ENCODE data around the gene CHID1.

Gene CHID1

GRCh38 chr11:831961-832528 lies 78.6 kb downstream of the CHID1 start:
- DNase-seq: no peak

GRCh38 chr11:831118-831864 lies 79.3 kb downstream of the CHID1 start:
- peak; percentile 53 for DNase-seq

GRCh38 chr11:830295-831117 lies 80.1 kb downstream of the CHID1 start:
- DNase-seq: peak; percentile 72

GRCh38 chr11:829847-830294 lies 80.7 kb downstream of the CHID1 start:
- no peak for DNase-seq

GRCh38 chr11:829176-829846 lies 81.3 kb downstream of the CHID1 start:
- DNase-seq: no peak

- DNase-seq: no peak
Measured at GRCh38 chr11:828506-829175, 82.0 kb downstream of the CHID1 start.

GRCh38 chr11:827897-828192 lies 82.8 kb downstream of the CHID1 start, which contains the start of gene CRACR2B:
TSS of gene CRACR2B (plus strand) at chr11:827919. CDS start at chr11:828608, 689 bp downstream.
- no peak for DNase-seq

- DNase-seq: no peak
Measured at GRCh38 chr11:827146-827896, 83.3 kb downstream of the CHID1 start.

- DNase-seq: no peak
Measured at GRCh38 chr11:826836-827145, 83.8 kb downstream of the CHID1 start.

GRCh38 chr11:826227-826621 lies 84.4 kb downstream of the CHID1 start:
- no peak for DNase-seq

GRCh38 chr11:825366-826226 lies 85.0 kb downstream of the CHID1 start:
- no peak for DNase-seq

- no peak for DNase-seq
Measured at GRCh38 chr11:824942-825341, 85.7 kb downstream of the CHID1 start.

GRCh38 chr11:824292-824880 lies 86.2 kb downstream of the CHID1 start:
- no peak for DNase-seq

- DNase-seq: no peak
Measured at GRCh38 chr11:823441-824291, 86.9 kb downstream of the CHID1 start.

- no peak for DNase-seq
Measured at GRCh38 chr11:821512-822371, 88.9 kb downstream of the CHID1 start.

GRCh38 chr11:820655-821511 lies 89.7 kb downstream of the CHID1 start:
- DNase-seq: peak; percentile 81

- DNase-seq: peak; percentile 84
Measured at GRCh38 chr11:819943-820649, 90.5 kb downstream of the CHID1 start.

Data from EL (cell line).